ENCODE results near the gene SMYD4.

DNA sequence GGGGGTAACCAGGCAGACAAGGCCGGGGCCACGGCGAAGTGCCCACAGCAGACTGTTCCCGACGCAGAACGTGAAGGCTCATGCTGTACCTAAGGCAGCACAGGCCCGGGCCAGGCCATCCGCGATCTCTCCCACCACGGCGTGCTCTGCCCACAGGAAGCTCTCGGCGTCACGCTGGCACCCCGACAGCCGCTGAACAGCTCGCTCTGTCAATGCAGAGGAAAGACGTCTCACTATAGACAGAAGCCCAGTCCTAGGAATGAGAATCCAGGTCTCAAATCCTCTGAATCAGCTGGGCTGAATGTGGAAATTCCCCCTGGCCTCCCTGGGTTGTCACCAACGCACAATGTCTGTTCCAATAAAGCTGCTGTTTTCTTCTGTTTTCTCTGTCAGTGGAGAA is 46.4 kb downstream of the SMYD4 start:
- TF ChIP-seq ZNF394 (tag by site-specific recombination; IDR thresholded peaks at IDR 0.05; ENCODE audit: borderline replicate concordance) (no peak), ZNF514 (tag by site-specific recombination; IDR thresholded peaks at IDR 0.05) (no peak), SP7 (tag by site-specific recombination; IDR thresholded peaks at IDR 0.05) (no peak), ZNF266 (tag by site-specific recombination; IDR thresholded peaks at IDR 0.05; ENCODE audit: low read depth) (no peak)
- TF ChIP-seq, protein P1, sequence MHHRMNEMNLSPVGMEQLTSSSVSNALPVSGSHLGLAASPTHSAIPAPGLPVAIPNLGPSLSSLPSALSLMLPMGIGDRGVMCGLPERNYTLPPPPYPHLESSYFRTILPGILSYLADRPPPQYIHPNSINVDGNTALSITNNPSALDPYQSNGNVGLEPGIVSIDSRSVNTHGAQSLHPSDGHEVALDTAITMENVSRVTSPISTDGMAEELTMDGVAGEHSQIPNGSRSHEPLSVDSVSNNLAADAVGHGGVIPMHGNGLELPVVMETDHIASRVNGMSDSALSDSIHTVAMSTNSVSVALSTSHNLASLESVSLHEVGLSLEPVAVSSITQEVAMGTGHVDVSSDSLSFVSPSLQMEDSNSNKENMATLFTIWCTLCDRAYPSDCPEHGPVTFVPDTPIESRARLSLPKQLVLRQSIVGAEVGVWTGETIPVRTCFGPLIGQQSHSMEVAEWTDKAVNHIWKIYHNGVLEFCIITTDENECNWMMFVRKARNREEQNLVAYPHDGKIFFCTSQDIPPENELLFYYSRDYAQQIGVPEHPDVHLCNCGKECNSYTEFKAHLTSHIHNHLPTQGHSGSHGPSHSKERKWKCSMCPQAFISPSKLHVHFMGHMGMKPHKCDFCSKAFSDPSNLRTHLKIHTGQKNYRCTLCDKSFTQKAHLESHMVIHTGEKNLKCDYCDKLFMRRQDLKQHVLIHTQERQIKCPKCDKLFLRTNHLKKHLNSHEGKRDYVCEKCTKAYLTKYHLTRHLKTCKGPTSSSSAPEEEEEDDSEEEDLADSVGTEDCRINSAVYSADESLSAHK (tag by site-specific recombination; IDR thresholded peaks at IDR 0.05), result no peak

All from HEK293 (cell line).